Vagina (tissue), 2 donors: ENCODE data around the gene SUGCT.

ENCODE experiments used
- CTCF ChIP-seq, 3 experiments: fragments of 450-650 bp in 2 of 3; fragments of 200-600 bp in 1 of 3; sonication (generic) in 1 of 3; IDR thresholded peaks; one replicate each; pipeline ENCODE4 v1.5.1; 2017 to 2019; ENCODE audit warnings: antibody characterized with exemption in 3 of 3, mild to moderate bottlenecking in 2 of 3, moderate library complexity in 2 of 3
- POLR2A ChIP-seq, 2 donors: fragments of 450-650 bp; IDR thresholded peaks; one replicate each; pipeline ENCODE4 v1.6.1; 2017; ENCODE audit warnings: antibody characterized with exemption in 2 of 2, mild to moderate bottlenecking in 2 of 2, moderate library complexity in 2 of 2

- TF ChIP-seq CTCF (IDR thresholded peaks at IDR 0.05) (no peak), POLR2A (IDR thresholded peaks at IDR 0.05) (no peak)
Measured at GRCh38 chr7:40267583-40267982, 132.8 kb downstream of the SUGCT start.
